HEK293T (cell line): ENCODE data around the gene CRIM1.

Experiments used
- ELF4 ChIP-seq: fragments of 450-650 bp; IDR thresholded peaks from 2 replicates; pipeline ENCODE4 v1.6.1; 2017; ENCODE audit warnings: antibody characterized with exemption
- FOXK2 ChIP-seq: fragments of 450-650 bp; IDR thresholded peaks from 2 replicates; pipeline ENCODE4 v1.6.1; 2016; ENCODE audit warnings: mild to moderate bottlenecking
- FOXM1 ChIP-seq: fragments of 450-650 bp; IDR thresholded peaks from 2 replicates; pipeline ENCODE4 v1.6.1; 2017; ENCODE audit warnings: mild to moderate bottlenecking, borderline replicate concordance
- ZNF384 ChIP-seq: fragments of 450-650 bp; IDR thresholded peaks from 2 replicates; pipeline ENCODE4 v1.6.1; 2016

GRCh38 chr2:36307441-36307840, 48.1 kb upstream of the CRIM1 start:
- no peak for TF ChIP-seq FOXM1
- no peak for TF ChIP-seq ELF4
- no peak for TF ChIP-seq ZNF384
- no peak for TF ChIP-seq FOXK2
